Gastrocnemius medialis (tissue), 4 donors: ENCODE measurements around the gene MAP3K19. TPM values are rescaled to one million over a fixed set of nuclear protein-coding genes. Genes with fewer than 3 reads are reported as not detected.

Source experiments
- ATAC-seq, 2 donors: fragments of 150-250 bp; one replicate each; pipeline ENCODE4 v1.9.1; 2016
- DNase-seq, 2 donors: peaks; one replicate each; pipeline ENCODE4 v3.0.0-alpha.2; 2019
- H3K27ac ChIP-seq, 4 donors: fragments of 200-600 bp; sonication (generic); 1 replicate in 1 of 4; 2 replicates in 3 of 4; pipeline ENCODE4 v1.5.1; 2016 to 2018; ENCODE audit warnings: mild to moderate bottlenecking in 2 of 4, moderate library complexity in 1 of 4
- H3K27me3 ChIP-seq, 3 donors: fragments of 200-600 bp; sonication (generic) in 2 of 3; 1 replicate in 1 of 3; 2 replicates in 2 of 3; pipeline versions ENCODE4 v1.5.1 to v1.6.0; 2016 to 2019; ENCODE audit warnings: mild to moderate bottlenecking in 1 of 3, moderate library complexity in 1 of 3
- H3K36me3 ChIP-seq, 2 donors: fragments of 200-600 bp; sonication (generic) in 1 of 2; one replicate each; pipeline ENCODE4 v1.5.1; 2017 to 2018
- H3K4me1 ChIP-seq, 2 donors: fragments of 200-600 bp; sonication (generic) in 1 of 2; one replicate each; pipeline ENCODE4 v1.5.1; 2016 to 2017; ENCODE audit warnings: mild to moderate bottlenecking in 2 of 2
- H3K4me3 ChIP-seq, 4 donors: fragments of 200-600 bp; sonication (generic) in 3 of 4; 1 replicate in 1 of 4; 2 replicates in 3 of 4; pipeline ENCODE4 v1.5.1; 2016 to 2019; ENCODE audit warnings: mild to moderate bottlenecking in 2 of 4
- H3K9me3 ChIP-seq, 3 donors: fragments of 200-600 bp; sonication (generic) in 2 of 3; 1 replicate in 1 of 3; 2 replicates in 2 of 3; pipeline ENCODE4 v1.5.1; 2016 to 2019
- CTCF ChIP-seq, 5 experiments: fragments of 450-650 bp in 3 of 5; fragments of 200-600 bp in 2 of 5; sonication (generic) in 2 of 5; IDR thresholded peaks in 4 of 5; conservative IDR thresholded peaks in 1 of 5; 1 replicate in 4 of 5; 2 replicates in 1 of 5; pipeline ENCODE4 v1.5.1; 2016 to 2019; ENCODE audit warnings: antibody characterized with exemption in 5 of 5, mild to moderate bottlenecking in 3 of 5, moderate library complexity in 3 of 5
- POLR2A ChIP-seq, 2 donors: fragments of 450-650 bp; IDR thresholded peaks; one replicate each; pipeline ENCODE4 v1.6.1; 2017; ENCODE audit warnings: antibody characterized with exemption in 2 of 2, mild to moderate bottlenecking in 2 of 2, moderate library complexity in 2 of 2
- in situ Hi-C, 4 donors: fragments of 200-750 bp; cut with MboI; loops; one replicate each; pipeline versions ENCODE4 v1.15.0 to v1.8.0; 2017; ENCODE audit warnings: low sequenced_read_pairs in 4 of 4
- intact Hi-C: fragments of 100-400 bp; cut with DNase I; formaldehyde crosslinking; loops from one replicate; pipeline ENCODE4 v1.15.1; 2023; ENCODE audit warnings: low total_unique reads
- total RNA-seq, 4 donors: library from RNA; depleted of rRNA; stranded (reverse); fragments of >200 nt; gene quantifications; one replicate each; pipeline versions ENCODE4 v1.1.0 to v1.2.3, GENCODE V29; 2016

The MAP3K19 gene
- total RNA-seq, 4 donors from 2014 or later, result not detected

GRCh38 chr2:134924912-134925311 is 122.3 kb downstream of the MAP3K19 start:
- ATAC-seq (no peak), DNase-seq (no peak)
- in situ Hi-C loops, result loop anchor here in 2 of 4 donors (10.0 to 25.0 kb wide), 2 partner anchors 600 to 813 kb away; no protein-coding TSS in a partner anchor
- Histone ChIP-seq H3K36me3 (no peaks in the 10 kb centered on the region), H3K27ac (no peak overlapping the region), H3K9me3 (no peaks in the 10 kb centered on the region), H3K4me3 (no peak overlapping the region), H3K27me3 (no peaks in the 10 kb centered on the region), H3K4me1 (peaks cover 69 to 75% of the 10 kb centered on the region in 2 donors)
- TF ChIP-seq CTCF (IDR thresholded peaks at IDR 0.05 in 4 of 5, conservative IDR thresholded peaks at IDR 0.05 in 1 of 5) (no peak), POLR2A (IDR thresholded peaks at IDR 0.05) (no peak)
- intact Hi-C loops, result no loop called here

GRCh38 chr2:134919341-134920210 is 127.7 kb downstream of the MAP3K19 start:
- intact Hi-C loops (loop anchor here (2.0 to 5.0 kb wide), 3 partner anchors 133 to 1068 kb away; partner anchors contain the start of genes DARS1, RAB3GAP1 and UBXN4), in situ Hi-C loops (loop anchor here in 2 of 4 donors (10.0 to 25.0 kb wide), 3 partner anchors 135 to 807 kb away; partner anchors contain the start of gene RAB3GAP1 (in 1 of the 2))
- Histone ChIP-seq H3K36me3 (no peaks in the 10 kb centered on the region), H3K9me3 (no peaks in the 10 kb centered on the region), H3K27me3 (no peaks in the 10 kb centered on the region), H3K4me3 (peak overlapping the region; percentile 96 to 99 (median 96)), H3K27ac (peak overlapping the region; percentile 99 to 100 (median 100)), H3K4me1 (peaks cover 47 to 49% of the 10 kb centered on the region in 2 donors)
- DNase-seq (peak; percentile 4 to 50), ATAC-seq (peak; percentile 14 to 31)
- TF ChIP-seq CTCF (IDR thresholded peaks at IDR 0.05 in 4 of 5, conservative IDR thresholded peaks at IDR 0.05 in 1 of 5), result no peak
- TF ChIP-seq POLR2A (IDR thresholded peaks at IDR 0.05), result no peak

- in situ Hi-C loops (loop anchor here in 1 of 4 donors (10.0 to 25.0 kb wide), 2 partner anchors 136 to 806 kb away; partner anchors contain the start of gene RAB3GAP1), intact Hi-C loops (loop anchor here (1.0 to 5.0 kb wide), 4 partner anchors 134 to 1069 kb away; partner anchors contain the start of genes DARS1, RAB3GAP1 and UBXN4)
- H3K4me1 ChIP-seq, result peaks cover 41 to 45% of the 10 kb centered on the region in 2 donors
Measured at GRCh38 chr2:134918526-134919340, 128.5 kb downstream of the MAP3K19 start, which contains the start of gene CCNT2. TSS of gene CCNT2 (plus strand) at chr2:134918822. CDS start at chr2:134918855, 33 bp downstream.

More at GRCh38 chr2:134918526-134919340, 128.5 kb downstream of the MAP3K19 start, which contains the start of gene CCNT2:
- H3K27ac ChIP-seq, result peak within 1 kb of the TSS; percentile 99 to 100 (median 100)
- H3K27me3 ChIP-seq, result no peaks in the 10 kb centered on the region
- H3K4me3 ChIP-seq, result peak within 1 kb of the TSS; percentile 96 to 99 (median 96)
- TF ChIP-seq POLR2A (IDR thresholded peaks at IDR 0.05) (peak; percentile 17 to 44), CTCF (IDR thresholded peaks at IDR 0.05 in 4 of 5, conservative IDR thresholded peaks at IDR 0.05 in 1 of 5) (peak in 3 of 5 experiments; percentile 22 to 34 (median 22))
- no peaks in the 10 kb centered on the region for H3K36me3 ChIP-seq
- ATAC-seq (peak; percentile 86 to 89), DNase-seq (peak; percentile 97 to 99)
- H3K9me3 ChIP-seq, result no peaks in the 10 kb centered on the region
